ENCODE data around the gene NR4A1. TPM values are rescaled to one million over a fixed set of nuclear protein-coding genes. Genes with fewer than 3 reads are reported as not detected.

The NR4A1 gene
- total RNA-seq, 1 experiment from 2014 or later = 12.5 TPM

DNA sequence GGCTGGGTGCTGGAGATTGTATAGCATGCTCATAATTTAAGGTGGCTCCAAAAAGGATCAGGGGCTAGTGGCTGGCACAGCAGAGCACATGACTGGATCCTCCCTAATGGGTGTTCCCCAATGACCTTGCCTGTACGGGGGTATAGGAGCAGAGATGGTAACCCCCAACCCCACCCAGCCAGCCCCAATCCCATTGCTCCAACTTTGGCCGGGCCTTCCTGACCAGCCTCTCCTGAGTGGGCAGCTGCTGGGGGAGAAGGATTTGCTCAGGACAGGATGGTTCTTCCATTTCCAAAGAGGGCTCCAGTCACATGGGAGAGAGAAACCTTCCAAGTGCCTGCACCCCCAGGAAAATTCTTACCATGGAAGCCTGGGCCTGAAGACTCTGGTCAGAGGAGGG is 15.3 kb upstream of the NR4A1 start:
- Histone ChIP-seq H3K36me3 (ENCODE audit: insufficient read depth, low read length, poor library complexity, severe bottlenecking) (no peaks in the 10 kb centered on the region), H3K27me3 (replicated peaks; ENCODE audit: insufficient read depth, low read depth, low read length, poor library complexity) (no peaks in the 10 kb centered on the region), H3K4me3 (ENCODE audit: low read depth, low read length, poor library complexity, severe bottlenecking) (no peak overlapping the region), H3K4me1 (ENCODE audit: insufficient read depth, low read length, poor library complexity, severe bottlenecking) (peaks cover 26% of the 10 kb centered on the region), H3K27ac (ENCODE audit: low read depth, low read length, poor library complexity, severe bottlenecking) (peak overlapping the region; percentile 71), H3K9me3 (ENCODE audit: low read depth, low read length, poor library complexity, severe bottlenecking) (no peaks in the 10 kb centered on the region)
- TF ChIP-seq EZH2 (IDR thresholded peaks at IDR 0.05; ENCODE audit: borderline replicate concordance, low read depth, low read length, poor library complexity, severe bottlenecking) = no peak
- TF ChIP-seq, protein P1, sequence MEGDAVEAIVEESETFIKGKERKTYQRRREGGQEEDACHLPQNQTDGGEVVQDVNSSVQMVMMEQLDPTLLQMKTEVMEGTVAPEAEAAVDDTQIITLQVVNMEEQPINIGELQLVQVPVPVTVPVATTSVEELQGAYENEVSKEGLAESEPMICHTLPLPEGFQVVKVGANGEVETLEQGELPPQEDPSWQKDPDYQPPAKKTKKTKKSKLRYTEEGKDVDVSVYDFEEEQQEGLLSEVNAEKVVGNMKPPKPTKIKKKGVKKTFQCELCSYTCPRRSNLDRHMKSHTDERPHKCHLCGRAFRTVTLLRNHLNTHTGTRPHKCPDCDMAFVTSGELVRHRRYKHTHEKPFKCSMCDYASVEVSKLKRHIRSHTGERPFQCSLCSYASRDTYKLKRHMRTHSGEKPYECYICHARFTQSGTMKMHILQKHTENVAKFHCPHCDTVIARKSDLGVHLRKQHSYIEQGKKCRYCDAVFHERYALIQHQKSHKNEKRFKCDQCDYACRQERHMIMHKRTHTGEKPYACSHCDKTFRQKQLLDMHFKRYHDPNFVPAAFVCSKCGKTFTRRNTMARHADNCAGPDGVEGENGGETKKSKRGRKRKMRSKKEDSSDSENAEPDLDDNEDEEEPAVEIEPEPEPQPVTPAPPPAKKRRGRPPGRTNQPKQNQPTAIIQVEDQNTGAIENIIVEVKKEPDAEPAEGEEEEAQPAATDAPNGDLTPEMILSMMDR (conservative IDR thresholded peaks at IDR 0.05; ENCODE audit: low read depth, low read length) = no peak
- CTCF ChIA-PET = no interaction called here
- no peak for DNase-seq (ENCODE audit: low spot score)
- POLR2A ChIA-PET (ENCODE audit: low non-redundant PET) = no interaction called here
- intact Hi-C loops (cut with micrococcal nuclease; ENCODE audit: unreplicated experiment) = no loop called here
- no TSS peak for BruUV-seq (replicated peaks)

DNA sequence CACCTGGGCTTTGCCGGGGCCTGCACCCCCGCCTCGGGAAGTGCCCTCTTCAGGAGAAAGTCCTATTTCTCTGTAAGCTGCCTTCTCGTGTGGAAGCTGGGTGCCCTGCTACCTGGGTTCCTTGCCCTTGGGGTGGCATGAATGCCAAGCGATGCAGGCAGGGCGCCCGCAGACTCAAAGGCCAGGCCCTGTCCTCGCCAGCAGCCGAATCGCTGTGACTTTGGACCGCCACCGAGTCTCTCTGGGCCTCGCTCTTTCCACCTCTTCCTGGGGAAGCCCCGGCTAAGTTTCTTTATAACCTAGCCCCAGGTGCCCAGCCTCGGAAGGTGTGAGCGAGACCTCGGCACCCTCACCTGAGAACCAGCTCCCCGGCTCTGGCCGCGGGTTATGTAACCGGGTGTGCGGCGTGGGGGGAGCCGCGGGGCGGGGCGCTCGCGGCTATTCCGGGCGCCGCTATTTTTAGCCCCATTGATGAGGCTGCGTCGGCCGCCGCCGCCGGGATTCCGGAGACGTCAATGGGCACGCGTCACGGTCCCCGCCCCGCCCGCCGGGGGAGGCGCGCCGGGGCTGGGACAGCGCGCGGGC is 14.6 kb upstream of the NR4A1 start:
- Histone ChIP-seq H3K9me3 (ENCODE audit: low read depth, low read length, poor library complexity, severe bottlenecking) (no peaks in the 10 kb centered on the region), H3K27me3 (replicated peaks; ENCODE audit: insufficient read depth, low read depth, low read length, poor library complexity) (no peaks in the 10 kb centered on the region), H3K4me3 (ENCODE audit: low read depth, low read length, poor library complexity, severe bottlenecking) (peak overlapping the region; percentile 85), H3K4me1 (ENCODE audit: insufficient read depth, low read length, poor library complexity, severe bottlenecking) (peaks cover 26% of the 10 kb centered on the region), H3K27ac (ENCODE audit: low read depth, low read length, poor library complexity, severe bottlenecking) (peak overlapping the region; percentile 71), H3K36me3 (ENCODE audit: insufficient read depth, low read length, poor library complexity, severe bottlenecking) (no peaks in the 10 kb centered on the region)
- POLR2A ChIA-PET (ENCODE audit: low non-redundant PET) = interaction anchor here (0.5 kb wide), 1 partner anchor 8 kb away, joined by 3 read pairs; no protein-coding TSS in a partner anchor
- BruUV-seq (replicated peaks) = no TSS peak
- intact Hi-C loops (cut with micrococcal nuclease; ENCODE audit: unreplicated experiment) = loop anchor here (1.0 kb wide), 1 partner anchor 15 kb away; the partner anchor contains the start of gene NR4A1
- DNase-seq (ENCODE audit: low spot score) = peak; percentile 78
- TF ChIP-seq, protein P1 (conservative IDR thresholded peaks at IDR 0.05; ENCODE audit: low read depth, low read length) = no peak
- no peak for TF ChIP-seq EZH2 (IDR thresholded peaks at IDR 0.05; ENCODE audit: borderline replicate concordance, low read depth, low read length, poor library complexity, severe bottlenecking)
- CTCF ChIA-PET = interaction anchor here (2.5 kb wide), 1 partner anchor 11 kb away, joined by 12 read pairs; no protein-coding TSS in a partner anchor

DNA sequence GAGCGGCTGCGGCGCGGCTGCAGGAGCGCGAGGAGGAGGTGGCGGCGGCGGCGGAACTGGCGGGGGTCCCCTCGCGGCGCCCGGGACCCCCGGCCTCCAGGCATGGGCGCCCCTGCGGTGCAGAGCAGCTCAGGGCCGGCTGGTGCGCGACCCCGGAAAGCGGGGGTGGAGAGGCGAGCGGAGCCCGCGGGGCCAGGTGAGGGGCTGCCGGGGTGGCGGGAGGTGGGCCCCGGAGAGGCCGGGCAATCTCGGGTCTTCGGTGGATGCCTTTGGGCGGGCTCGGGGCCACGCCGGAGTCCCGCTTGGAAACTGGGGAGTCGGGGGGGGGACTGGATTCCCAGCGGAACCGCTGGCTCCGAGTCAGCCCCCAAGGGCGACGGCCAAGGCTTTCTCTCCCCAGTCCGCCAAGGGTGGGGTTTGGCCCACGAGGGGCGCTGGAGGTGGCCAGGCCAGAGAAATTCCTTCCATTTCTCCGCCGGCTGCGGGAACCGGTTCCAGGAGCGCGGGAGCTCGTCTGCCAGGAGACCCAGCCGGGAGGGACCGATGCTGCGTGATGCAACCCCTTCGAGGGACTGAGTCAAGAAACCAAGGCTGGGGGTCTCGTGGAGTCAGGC is 13.9 kb upstream of the NR4A1 start:
- peak; percentile 38 for DNase-seq (ENCODE audit: low spot score)
- H3K4me3 ChIP-seq (ENCODE audit: low read depth, low read length, poor library complexity, severe bottlenecking) = peak overlapping the region; percentile 85
- no TSS peak for BruUV-seq (replicated peaks)
- CTCF ChIA-PET = interaction anchor here (2.5 kb wide), 1 partner anchor 12 kb away, joined by 12 read pairs; no protein-coding TSS in a partner anchor
- no peaks in the 10 kb centered on the region for H3K36me3 ChIP-seq (ENCODE audit: insufficient read depth, low read length, poor library complexity, severe bottlenecking)
- TF ChIP-seq, protein P1 (conservative IDR thresholded peaks at IDR 0.05; ENCODE audit: low read depth, low read length) = 0 out of 2 replicates have a peak, but pooled peaks have one; percentile 26
- no peak for TF ChIP-seq EZH2 (IDR thresholded peaks at IDR 0.05; ENCODE audit: borderline replicate concordance, low read depth, low read length, poor library complexity, severe bottlenecking)
- H3K27ac ChIP-seq (ENCODE audit: low read depth, low read length, poor library complexity, severe bottlenecking) = peak overlapping the region; percentile 93
- POLR2A ChIA-PET (ENCODE audit: low non-redundant PET) = no interaction called here
- intact Hi-C loops (cut with micrococcal nuclease; ENCODE audit: unreplicated experiment) = loop anchor here (1.0 kb wide), 1 partner anchor 14 kb away; the partner anchor contains the start of gene NR4A1
- H3K27me3 ChIP-seq (replicated peaks; ENCODE audit: insufficient read depth, low read depth, low read length, poor library complexity) = no peaks in the 10 kb centered on the region
- H3K9me3 ChIP-seq (ENCODE audit: low read depth, low read length, poor library complexity, severe bottlenecking) = no peaks in the 10 kb centered on the region
- H3K4me1 ChIP-seq (ENCODE audit: insufficient read depth, low read length, poor library complexity, severe bottlenecking) = peaks cover 22% of the 10 kb centered on the region

Measured in A673 (cell line).